HepG2 (cell line): ENCODE results near the gene CCDC178. TPM values are rescaled to one million over a fixed set of nuclear protein-coding genes. Genes with fewer than 3 reads are reported as not detected.

Experiments
- ERF ChIP-seq: IDR thresholded peaks from 2 replicates; pipeline ENCODE4 v1.6.1; 2018; ENCODE audit warnings: missing biosample characterization, missing genetic modification reagents
- NFATC3 ChIP-seq: sonication (generic); formaldehyde crosslinking; IDR thresholded peaks from 2 replicates; pipeline ENCODE4 v1.5.1; 2020; ENCODE audit warnings: mild to moderate bottlenecking, missing genetic modification reagents
- polyA plus RNA-seq, 8 experiments: library from polyadenylated mRNA; depleted of rRNA in 3 of 8; stranded (reverse) in 7 of 8; unstranded in 1 of 8; fragments of >200 nt; fragmentation: Illumina TruSeq in 4 of 8; extraction: Trizol in 4 of 8; gene quantifications; 2 replicates each; pipeline versions ENCODE4 v1.2.1 to v1.2.3, GENCODE V29; 2011 to 2016; ENCODE audit warnings: low read depth in 4 of 8, missing spikeins in 1 of 8, mixed read lengths in 1 of 8; ENCODE audit not compliant: insufficient read depth in 1 of 8
- total RNA-seq, 5 experiments: library from RNA; depleted of rRNA; stranded (reverse); fragments of >200 nt; fragmentation: Illumina TruSeq; extraction: Trizol; gene quantifications; 2 replicates each; pipeline ENCODE4 v1.2.3, GENCODE V29; 2016; ENCODE audit warnings: low read depth in 1 of 5
- TF ChIP-seq, protein P1 (sequence below): sonication (generic); formaldehyde crosslinking; IDR thresholded peaks from 2 replicates; pipeline ENCODE4 v1.4.0; 2020; ENCODE audit warnings: missing genetic modification reagents, mild to moderate bottlenecking, borderline replicate concordance

CCDC178 gene
- total and polyA plus RNA-seq, 2 of the 13 experiments (the other 11 are each of a cell fraction or from before 2014, with no cell fraction given): not detected

GRCh38 chr18:32888306-32888705, 552.2 kb downstream of the CCDC178 start (continued):
- TF ChIP-seq, protein P1, sequence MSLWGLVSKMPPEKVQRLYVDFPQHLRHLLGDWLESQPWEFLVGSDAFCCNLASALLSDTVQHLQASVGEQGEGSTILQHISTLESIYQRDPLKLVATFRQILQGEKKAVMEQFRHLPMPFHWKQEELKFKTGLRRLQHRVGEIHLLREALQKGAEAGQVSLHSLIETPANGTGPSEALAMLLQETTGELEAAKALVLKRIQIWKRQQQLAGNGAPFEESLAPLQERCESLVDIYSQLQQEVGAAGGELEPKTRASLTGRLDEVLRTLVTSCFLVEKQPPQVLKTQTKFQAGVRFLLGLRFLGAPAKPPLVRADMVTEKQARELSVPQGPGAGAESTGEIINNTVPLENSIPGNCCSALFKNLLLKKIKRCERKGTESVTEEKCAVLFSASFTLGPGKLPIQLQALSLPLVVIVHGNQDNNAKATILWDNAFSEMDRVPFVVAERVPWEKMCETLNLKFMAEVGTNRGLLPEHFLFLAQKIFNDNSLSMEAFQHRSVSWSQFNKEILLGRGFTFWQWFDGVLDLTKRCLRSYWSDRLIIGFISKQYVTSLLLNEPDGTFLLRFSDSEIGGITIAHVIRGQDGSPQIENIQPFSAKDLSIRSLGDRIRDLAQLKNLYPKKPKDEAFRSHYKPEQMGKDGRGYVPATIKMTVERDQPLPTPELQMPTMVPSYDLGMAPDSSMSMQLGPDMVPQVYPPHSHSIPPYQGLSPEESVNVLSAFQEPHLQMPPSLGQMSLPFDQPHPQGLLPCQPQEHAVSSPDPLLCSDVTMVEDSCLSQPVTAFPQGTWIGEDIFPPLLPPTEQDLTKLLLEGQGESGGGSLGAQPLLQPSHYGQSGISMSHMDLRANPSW (CRISPR knock-in tag): no peak
- TF ChIP-seq ERF (CRISPR knock-in tag) (no peak), NFATC3 (CRISPR knock-in tag) (no peak)
- TF ChIP-seq, all 625 proteins: peak for 0

Other genes with a start within 250 kb of the CCDC178 start
- gene ASXL3, start 137.5 kb upstream of the CCDC178 start, total RNA-seq (2016; rRNA removed; fragmentation: Illumina TruSeq; extraction: Trizol): not detected in 2 replicates
- gene ASXL3, start 137.5 kb upstream of the CCDC178 start, polyA plus RNA-seq (2011; rRNA removed): not detected in 2 replicates